ENCODE measurements around the gene PTP4A2. TPM values are rescaled to one million over a fixed set of nuclear protein-coding genes. Genes with fewer than 3 reads are reported as not detected.

The PTP4A2 gene
- 309 and 320 TPM in 2 replicates for total RNA-seq (2013; cell fraction: nucleolus; rRNA removed)
- total RNA-seq (2014; rRNA removed) (334 and 416 TPM in 2 replicates), total RNA-seq (2014; rRNA removed; fragmentation: Illumina TruSeq; extraction: Trizol) (390 and 401 TPM in 2 replicates), total RNA-seq (2021) (348 and 360 TPM in 2 replicates), polyA plus RNA-seq (2011; rRNA removed) (909 and 1,265 TPM in 2 replicates), polyA plus RNA-seq (2014; fragmentation: Illumina TruSeq; extraction: Trizol) (547 and 710 TPM in 2 replicates), polyA plus RNA-seq (2014; fragmentation: Nextera tagmentation; extraction: Ambion mirVana) (100 to 1,000 TPM; 268 to 424 TPM), polyA plus RNA-seq (2014; rRNA removed) (180 and 224 TPM in 2 replicates), polyA plus RNA-seq (2016; fragmentation: Nextera tagmentation; extraction: Ambion mirVana) (100 to 1,000 TPM; 232 to 423 TPM), polyA minus RNA-seq (2011; rRNA and poly(A)+ RNA removed) (326 and 414 TPM in 2 replicates), Bru-seq, nascent RNA (percentile 98 among the genes with signal in this experiment), BruChase-seq, experiment 1, labeled RNA remaining after a 6-hour chase (percentile 99 among the genes with signal in this experiment), BruChase-seq, experiment 2, labeled RNA remaining after a 2-hour chase (percentile 99 among the genes with signal in this experiment)
- 133 TPM for polyA plus RNA-seq (2011; ENCODE audit: low read depth)
- polyA plus RNA-seq (2011; cell fraction: cytosol; rRNA removed), result 152 and 181 TPM in 2 replicates
- 120 and 153 TPM in 2 replicates for polyA plus RNA-seq (2011; cell fraction: nucleus; rRNA removed)
- polyA plus RNA-seq (2012), result 252 and 315 TPM in 2 replicates
- 268 and 284 TPM in 2 replicates for polyA minus RNA-seq (2011; cell fraction: cytosol; rRNA and poly(A)+ RNA removed)
- polyA minus RNA-seq (2011; cell fraction: nucleus; rRNA and poly(A)+ RNA removed), result 63.8 and 72.4 TPM in 2 replicates
- long read RNA-seq, experiment 1, partial matches to known transcripts, result 1 of 22 reads
- long read RNA-seq, experiment 1, other reads (novel, unspliced or antisense), result 14 of 22 reads
- long read RNA-seq, experiment 2, transcript PTP4A2-218 (5 exons, 3,353 nt), result major isoform, 39 of 188 reads
- long read RNA-seq, experiment 2, transcript PTP4A2-221 (6 exons, 3,921 nt), result minor isoform, 14 of 188 reads
- long read RNA-seq, experiment 2, transcript PTP4A2-201 (4 exons, 1,032 nt), result minor isoform, 7 of 188 reads
- long read RNA-seq, experiment 2, partial matches to known transcripts, result 9 of 188 reads
- long read RNA-seq, experiment 2, other reads (novel, unspliced or antisense), result 118 of 188 reads

GRCh38 chr1:31938184-31938975, at the start of gene PTP4A2:
TSS of gene PTP4A2 (minus strand) at chr1:31938368. CDS start at chr1:31919065, 19,303 bp downstream.
- no peaks in the 10 kb centered on the region for H3K9me3 ChIP-seq (replicated peaks; ENCODE audit: control insufficient read depth, insufficient read depth, low read length)
- ChIA-PET CTCF (interaction anchor here (0.7 to 15.0 kb wide), 12 partner anchors 8 to 128 kb away, joined by 3 to 565 read pairs (median 4); partner anchors contain the start of gene SPOCD1), SMC1A (ENCODE audit: uncharacterized antibody, unreplicated experiment) (interaction anchor here (0.6 to 9.1 kb wide), 12 partner anchors 8 to 176 kb away, joined by 3 to 315 read pairs (median 4); no protein-coding TSS in a partner anchor), RAD21 (ENCODE audit: unreplicated experiment) (interaction anchor here (0.6 to 8.9 kb wide), 16 partner anchors 8 to 150 kb away, joined by 3 to 157 read pairs (median 4); partner anchors contain the start of genes SPOCD1 and TMEM39B), POLR2A (interaction anchor here (0.5 to 4.5 kb wide), 17 partner anchors 8 to 1193 kb away, joined by 3 to 104 read pairs (median 5); no protein-coding TSS in a partner anchor)
- H3K4me2 ChIP-seq (ENCODE audit: control insufficient read depth, insufficient read depth), result peak within 1 kb of the TSS; percentile 89
- H3K9ac ChIP-seq (ENCODE audit: control insufficient read depth, insufficient read depth, low read length), result peak within 1 kb of the TSS; percentile 96
- DNase-seq (ENCODE audit: low read depth, low spot score), result peak; percentile 97
- FAIRE-seq, result peak; percentile 47
- H3K79me2 ChIP-seq (ENCODE audit: control insufficient read depth, insufficient read depth, low read length), result peaks cover 71% of the 10 kb centered on the region
- peak within 1 kb of the TSS; percentile 83 for H2AFZ ChIP-seq (ENCODE audit: control insufficient read depth, low read depth, low read length)
- BruUV-seq (replicated peaks), result TSS peak; percentile 69
- in situ Hi-C loops (cut with MboI) (loop anchor here (10.0 kb wide), 1 partner anchor 1184 kb away; the partner anchor contains the start of gene LAPTM5), intact Hi-C loops (cut with micrococcal nuclease; ENCODE audit: unreplicated experiment) (loop anchor here (5.0 kb wide), 1 partner anchor 74 kb away; the partner anchor contains the start of gene KHDRBS1)
- H3K4me1 ChIP-seq (ENCODE audit: control insufficient read depth, insufficient read depth, low read length), result peaks cover 33% of the 10 kb centered on the region
- H3K27me3 ChIP-seq (replicated peaks in 1 of 2; ENCODE audit: control insufficient read depth in 2 of 2, insufficient read depth in 2 of 2, low read length in 1 of 2), result no peaks in the 10 kb centered on the region
- peak; percentile 76 for ATAC-seq
- H3K36me3 ChIP-seq (ENCODE audit: control insufficient read depth in 2 of 2, insufficient read depth in 2 of 2, low read length in 1 of 2), result 0 out of 4 replicates have a peak, but pooled peaks cover 0 to 4% of the 10 kb centered on the region in 2 experiments
- no peaks in the 10 kb centered on the region for H4K20me1 ChIP-seq (ENCODE audit: control insufficient read depth, insufficient read depth)
- peak within 1 kb of the TSS; percentile 93 for H3K27ac ChIP-seq (ENCODE audit: control insufficient read depth, insufficient read depth)
- WGBS (ENCODE audit: insufficient coverage, insufficient replicate concordance, low lambda C conversion rate, missing lambda C conversion rate), result under 1% methylated on average over 77 of the region's 82 CpGs
- peak within 1 kb of the TSS; percentile 84 for H3K4me3 ChIP-seq
- TF ChIP-seq KDM1A (IDR thresholded peaks at IDR 0.05; ENCODE audit: borderline replicate concordance) (no peak), ZNF274 (IDR thresholded peaks at IDR 0.05; ENCODE audit: insufficient read depth, insufficient read length) (no peak), IRF4 (IDR thresholded peaks at IDR 0.05; ENCODE audit: low read depth, low read length) (0 out of 2 replicates have a peak, but pooled peaks have one; percentile 8), CHD4 (IDR thresholded peaks at IDR 0.05) (no peak), PML (IDR thresholded peaks at IDR 0.05; ENCODE audit: low read length) (no peak), MAX (IDR thresholded peaks at IDR 0.05; ENCODE audit: low read depth, low read length) (peak; percentile 98), RFX5 (IDR thresholded peaks at IDR 0.05; ENCODE audit: low read depth, low read length) (peak; percentile 29; the same call in 1 of the 2 replicates), E2F4 (IDR thresholded peaks at IDR 0.05; ENCODE audit: low read depth, low read length) (0 out of 2 replicates have a peak, but pooled peaks have one; percentile 55), YBX1 (IDR thresholded peaks at IDR 0.05) (no peak), CBX3 (IDR thresholded peaks at IDR 0.05; ENCODE audit: borderline replicate concordance, low read depth) (no peak), ASH2L (IDR thresholded peaks at IDR 0.05; ENCODE audit: borderline replicate concordance, low read depth) (no peak), SUPT20H (IDR thresholded peaks at IDR 0.05; ENCODE audit: borderline replicate concordance, control insufficient read depth, low read depth, low read length) (no peak), TARDBP (IDR thresholded peaks at IDR 0.05; ENCODE audit: borderline replicate concordance) (no peak), IKZF1 (conservative IDR thresholded peaks at IDR 0.05) (peak; percentile 93), SUZ12 (IDR thresholded peaks at IDR 0.05; ENCODE audit: unreplicated experiment) (no peak), MTA3 (IDR thresholded peaks at IDR 0.05; ENCODE audit: borderline replicate concordance, low read length) (no peak), POLR2A (IDR thresholded peaks at IDR 0.05; ENCODE audit: low read depth, low read length) (peak; percentile 73), FOS (IDR thresholded peaks at IDR 0.05; ENCODE audit: borderline replicate concordance, extremely low read depth, insufficient read length) (no peak)

Data from GM12878 (cell line).